Limb (tissue), 2 donors: ENCODE data around the gene DEFB128.
"Not testable (repeated sequence)": the region's sequence is repeated elsewhere in the genome, so short reads cannot be mapped to it uniquely, and the experiment has no call there.

ENCODE experiments used
- DNase-seq, 2 donors: peaks; one replicate each; pipeline ENCODE4 v3.0.0-alpha.2; 2016; ENCODE audit errors: extremely low spot score in 2 of 2

Gene DEFB128

DNA sequence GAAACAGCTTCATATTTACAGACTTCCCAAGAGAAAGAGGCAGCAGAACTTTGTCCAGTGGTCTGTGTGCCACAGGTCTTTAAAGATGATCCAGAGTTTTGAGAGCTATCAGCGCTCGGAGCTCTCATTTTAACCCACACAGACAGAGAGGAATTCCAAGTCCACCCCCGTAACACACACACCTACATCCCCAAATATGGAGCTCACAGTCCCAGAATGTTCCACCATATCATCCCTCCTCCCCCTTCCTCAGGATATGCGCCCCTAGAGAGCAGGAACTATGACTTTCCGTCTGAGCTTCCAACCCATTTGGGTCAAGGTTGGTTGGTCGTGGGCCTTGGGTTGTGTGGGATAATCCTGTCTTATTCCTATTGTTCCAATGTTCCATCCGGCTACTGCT is at the start of gene DEFB128:
Gene DEFB128, minus strand, starts transcription at position 101 of the 400 bp plus-strand sequence. Its CDS starts 88 bp downstream, at position 13.
- DNase-seq: no peak

DNA sequence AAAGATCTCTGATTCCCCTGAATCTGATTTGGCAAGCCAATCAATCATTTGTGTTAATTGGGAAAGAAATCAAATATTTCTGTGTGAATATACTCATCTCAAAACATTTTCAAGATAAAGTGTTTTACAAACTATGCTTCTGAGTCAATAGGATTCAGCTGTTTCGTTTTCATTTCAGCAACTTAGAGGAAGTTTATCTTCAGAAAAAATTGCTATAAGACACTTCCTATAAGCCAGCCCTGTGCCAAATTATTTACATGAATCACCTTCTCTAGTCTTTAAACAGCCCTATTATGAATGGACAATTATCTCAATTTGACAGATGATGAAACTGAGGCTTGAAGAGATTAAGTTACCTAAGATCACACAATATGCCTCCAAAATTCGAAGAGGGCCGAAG is 48.4 kb upstream of the DEFB128 start:
- no peak for DNase-seq

GRCh38 chr20:237489-237888 is 48.0 kb upstream of the DEFB128 start:
- DNase-seq: no peak

DNA sequence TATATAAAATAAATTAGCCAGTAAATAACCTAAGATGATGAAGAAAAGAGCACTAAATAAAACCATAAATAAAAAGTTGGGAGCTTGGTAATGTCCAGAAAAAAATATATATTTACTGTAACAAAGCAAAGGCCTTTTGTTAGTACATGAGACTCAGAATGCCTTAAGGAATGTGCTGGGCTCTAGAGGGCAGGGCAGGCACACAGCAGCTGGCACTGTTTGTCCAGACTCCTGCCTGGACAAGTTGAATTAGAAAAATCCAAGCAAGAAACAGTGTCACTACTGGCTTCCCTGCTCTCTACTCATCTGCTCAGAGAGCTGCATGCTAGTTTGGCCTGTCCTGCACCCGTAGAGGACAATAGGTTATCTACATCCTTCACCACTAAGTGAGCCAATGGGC is 46.4 kb upstream of the DEFB128 start:
- no peak for DNase-seq

GRCh38 chr20:227439-228105 is 38.1 kb upstream of the DEFB128 start:
- no peak for DNase-seq

- DNase-seq: no peak
Observed at GRCh38 chr20:226958-227357, 37.4 kb upstream of the DEFB128 start, which contains the start of gene DEFB129. Gene DEFB129, plus strand, starts transcription at chr20:227258. Its CDS starts 31 bp downstream, at chr20:227289.

DNA sequence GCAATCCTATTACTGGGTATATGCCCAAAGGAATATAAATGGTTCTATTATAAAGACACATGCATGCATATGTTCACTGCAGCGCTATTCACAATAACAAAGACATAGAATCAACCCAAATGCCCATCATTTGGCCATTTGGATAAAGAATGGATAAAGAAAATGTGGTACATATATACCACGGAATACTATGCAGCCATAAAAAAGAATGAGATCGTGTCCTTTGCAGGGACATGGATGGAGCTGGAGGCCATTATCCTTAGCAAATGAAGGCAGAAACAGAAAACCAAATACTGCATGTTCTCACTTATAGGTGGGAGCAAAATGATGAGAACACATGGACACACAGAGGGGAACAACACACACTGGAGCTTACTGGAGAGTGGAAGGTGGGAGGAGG is 36.4 kb upstream of the DEFB128 start:
- DNase-seq: not testable (repeated sequence)

- DNase-seq: no peak
Observed at GRCh38 chr20:221258-221830, 31.8 kb upstream of the DEFB128 start.

DNA sequence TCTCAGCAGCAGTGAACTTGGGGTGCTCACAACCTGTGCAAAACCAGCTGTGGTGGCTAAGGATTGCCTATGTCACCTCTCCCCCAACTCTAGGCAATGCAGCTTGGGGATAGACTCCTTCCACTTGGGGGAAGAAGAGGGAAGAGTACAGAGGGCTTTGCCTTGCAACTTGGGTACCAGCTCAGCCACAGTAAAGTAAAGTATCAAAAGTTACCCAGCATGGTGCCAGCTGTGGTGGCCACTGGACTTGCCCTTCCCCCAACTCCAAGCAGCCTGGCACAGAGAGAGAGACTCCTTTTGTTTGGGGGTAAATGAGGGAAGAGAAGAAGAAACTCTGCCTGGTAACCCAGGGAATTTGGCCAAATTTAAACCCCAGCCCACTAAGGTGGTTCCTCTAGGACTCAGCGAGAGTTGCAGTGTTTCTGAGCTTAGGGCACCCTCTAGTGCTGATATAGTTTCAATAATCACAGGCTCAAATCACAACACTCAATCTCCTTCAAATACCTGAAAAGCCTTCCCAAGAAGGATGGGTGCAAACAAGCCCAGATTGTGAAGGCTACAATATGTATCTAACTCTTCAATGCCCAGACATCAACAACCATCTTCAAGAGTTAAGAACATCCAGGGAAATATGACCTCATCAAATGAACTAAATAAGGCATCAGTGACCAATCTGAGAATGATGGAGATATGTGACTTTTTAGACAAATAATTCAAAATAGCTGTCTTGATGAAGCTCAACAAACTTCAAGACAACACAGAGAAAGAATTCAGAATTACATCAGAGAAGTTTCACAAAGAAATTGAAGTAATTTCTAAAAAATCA is 30.0 kb upstream of the DEFB128 start:
- DNase-seq: peak in 1 of 2 donors; percentile 7

DNA sequence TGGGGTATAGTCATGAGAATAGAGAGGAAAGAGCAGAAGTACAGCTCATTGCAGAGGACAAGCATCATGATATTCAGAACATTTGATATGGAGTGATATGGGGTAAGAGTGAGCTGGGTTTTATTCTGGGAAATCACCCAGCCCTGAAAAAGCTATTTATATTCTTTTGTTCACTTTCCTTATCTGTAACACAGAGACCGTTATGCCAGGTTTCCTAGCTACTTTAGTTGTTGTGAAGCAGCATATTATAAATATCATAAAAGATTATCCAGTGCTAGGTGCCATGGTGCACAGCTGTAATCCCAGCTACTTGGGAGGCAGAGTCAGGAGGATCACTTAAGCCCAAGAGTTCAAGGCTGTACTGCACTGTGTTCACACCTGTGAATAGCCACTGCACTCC is 27.8 kb upstream of the DEFB128 start:
- DNase-seq: no peak

DNA sequence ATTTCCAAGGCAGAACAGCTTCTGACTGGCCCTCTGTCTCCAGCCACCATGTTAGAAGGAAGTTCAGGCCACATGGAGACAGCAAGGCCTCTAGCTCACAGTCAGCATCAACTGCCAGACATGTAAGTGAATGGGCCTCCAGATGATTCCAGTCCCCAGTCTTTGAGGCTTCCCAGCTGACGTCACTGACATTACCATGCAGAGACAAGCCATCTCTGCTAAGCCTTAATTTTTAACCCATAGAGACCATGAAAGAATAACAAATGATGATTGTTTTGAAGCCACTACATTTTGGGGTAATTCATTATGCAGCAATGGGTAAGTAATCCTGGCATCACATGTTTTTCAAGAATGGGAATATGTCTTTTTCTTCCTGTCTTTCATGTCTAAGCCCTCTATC is 26.3 kb upstream of the DEFB128 start:
- no peak for DNase-seq

- no peak for DNase-seq
Observed at GRCh38 chr20:214383-214782, 24.9 kb upstream of the DEFB128 start.

- no peak for DNase-seq
Observed at GRCh38 chr20:210809-211502, 21.4 kb upstream of the DEFB128 start.

DNA sequence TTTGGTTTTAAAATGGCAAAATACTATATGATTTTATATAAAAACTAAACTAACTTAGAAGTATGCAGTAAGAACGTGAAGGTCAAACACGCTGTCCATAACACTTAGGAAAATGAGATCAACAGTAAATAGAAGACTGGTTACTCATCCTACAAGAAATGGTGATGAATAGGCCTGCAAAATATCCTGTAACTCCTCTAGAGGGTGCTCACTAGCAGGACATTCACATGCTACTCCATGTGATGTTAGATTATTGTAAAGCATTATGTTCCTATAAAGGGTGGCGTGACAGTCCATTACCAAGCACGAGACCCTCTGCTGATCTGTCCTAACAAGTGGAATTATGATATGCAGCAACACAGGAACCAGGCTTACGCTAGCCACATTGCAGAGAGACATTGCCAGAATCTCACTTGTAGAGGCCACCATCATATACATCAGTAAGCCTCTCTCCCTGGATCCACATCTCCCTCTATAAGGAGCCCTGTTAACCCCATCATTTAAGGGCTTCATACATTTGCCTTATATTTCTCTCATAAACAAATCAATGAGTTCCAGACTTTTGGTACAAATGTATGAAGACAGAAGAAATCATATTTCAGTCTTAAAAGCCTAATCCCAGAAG is 19.5 kb upstream of the DEFB128 start:
- DNase-seq: peak in 1 of 2 donors; percentile 32

DNA sequence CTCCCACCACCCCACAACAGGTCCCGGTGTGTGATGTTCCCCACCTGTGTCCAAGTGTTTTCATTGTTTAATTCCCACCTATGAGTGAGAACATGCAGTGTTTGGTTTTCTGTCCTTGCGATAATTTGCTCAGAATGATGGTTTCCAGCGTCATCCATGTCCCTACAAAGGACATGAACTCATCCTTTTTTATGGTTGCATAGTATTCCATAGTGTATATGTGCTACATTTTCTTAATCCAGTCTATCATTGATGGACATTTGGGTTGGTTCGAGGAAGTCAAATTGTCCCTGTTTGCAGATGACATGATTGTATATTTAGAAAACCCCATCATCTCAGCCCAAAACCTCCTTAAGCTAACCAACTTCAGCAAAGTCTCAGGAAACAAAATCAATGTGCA is 14.1 kb upstream of the DEFB128 start:
- not testable (repeated sequence) for DNase-seq

DNA sequence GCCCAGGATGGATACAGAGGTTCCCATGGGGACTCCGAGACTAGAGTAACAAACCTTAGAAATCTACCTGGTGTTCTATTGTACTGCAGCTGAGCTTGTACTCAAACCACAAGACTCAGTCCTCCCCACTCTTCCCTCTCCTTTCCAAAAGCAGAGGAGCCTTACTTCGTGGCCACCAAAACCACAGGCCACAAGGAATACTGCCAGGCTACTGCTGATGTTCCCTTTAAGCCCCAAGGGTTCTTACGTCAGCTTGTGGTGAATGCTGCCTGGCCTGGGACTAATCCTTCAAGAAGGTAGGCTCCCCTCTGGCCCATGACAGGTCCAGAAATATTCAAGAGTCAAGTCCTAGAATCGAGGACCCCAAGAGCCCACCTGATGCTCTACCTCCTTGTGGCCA is 10.5 kb upstream of the DEFB128 start:
- no peak for DNase-seq

DNA sequence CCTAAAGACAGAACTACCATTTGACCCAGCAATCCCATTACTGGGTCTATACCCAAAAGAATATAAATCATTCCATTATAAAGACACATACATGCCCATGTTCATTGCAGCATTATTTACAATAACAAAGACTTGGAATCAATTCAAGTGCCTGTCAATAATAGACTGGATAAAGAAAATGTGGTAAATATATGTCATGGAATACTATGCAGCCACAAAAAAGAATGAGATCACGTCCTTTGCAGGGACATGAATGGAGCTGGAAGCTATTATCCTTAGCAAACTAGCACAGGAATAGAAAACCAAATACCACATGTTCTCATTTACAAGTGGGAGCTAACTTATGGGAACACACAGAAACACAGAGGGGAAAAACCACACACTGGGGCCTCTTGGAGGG is 8.7 kb upstream of the DEFB128 start:
- no peak for DNase-seq

- DNase-seq: no peak
Observed at GRCh38 chr20:187733-188132, 1.8 kb downstream of the DEFB128 start.

DNA sequence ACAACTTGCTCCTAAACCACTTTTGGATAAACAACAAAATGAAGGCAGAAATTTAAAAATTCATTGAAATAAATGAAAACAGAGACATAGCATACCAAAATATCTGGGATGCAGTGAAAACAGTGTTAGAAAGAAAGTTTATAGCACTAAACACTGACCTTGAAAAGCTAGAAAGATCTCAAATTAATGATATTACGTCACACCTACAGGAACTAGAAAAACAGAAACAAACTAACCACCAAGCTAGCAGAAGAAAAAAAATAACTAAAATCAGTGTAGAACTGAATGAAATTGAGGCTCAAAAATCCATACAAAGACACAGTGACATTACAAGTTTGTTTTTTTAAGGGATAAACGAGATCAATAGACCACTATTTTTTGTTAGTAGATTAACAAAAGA is 5.2 kb downstream of the DEFB128 start:
- DNase-seq: no peak

DNA sequence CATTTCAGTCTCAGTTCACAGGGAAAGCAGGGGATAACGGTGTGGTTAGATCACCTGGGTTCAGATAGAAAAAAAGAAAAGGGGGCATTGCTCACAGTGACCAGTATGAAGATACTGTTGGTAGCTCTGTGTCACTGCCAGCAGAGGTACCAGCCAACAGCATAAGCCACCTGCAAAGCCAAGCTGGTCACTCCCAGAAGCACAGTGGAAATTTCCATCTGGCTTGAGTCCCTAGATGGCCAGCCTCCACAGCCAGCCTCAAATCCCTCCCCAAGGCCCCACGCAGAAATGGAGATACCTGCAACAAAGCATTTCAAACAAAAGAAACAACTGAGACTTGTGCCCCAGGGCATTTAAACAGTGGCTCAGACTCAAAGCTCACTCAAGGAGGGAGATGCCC is 20.6 kb downstream of the DEFB128 start:
- DNase-seq: no peak

GRCh38 chr20:164618-165017 is 24.9 kb downstream of the DEFB128 start:
- no peak for DNase-seq
